Erythroblast (primary cell): ENCODE data around the gene ZNF22.

Experiments used
- GATA1 ChIP-seq: IDR thresholded peaks from 2 replicates; pipeline ENCODE4 v1.6.1; 2011; ENCODE audit warnings: low read depth, mild to moderate bottlenecking, control low read depth, low read length, moderate library complexity
- POLR2A ChIP-seq: IDR thresholded peaks from 2 replicates; pipeline ENCODE4 v1.6.1; 2011; ENCODE audit warnings: mild to moderate bottlenecking, low read length

DNA sequence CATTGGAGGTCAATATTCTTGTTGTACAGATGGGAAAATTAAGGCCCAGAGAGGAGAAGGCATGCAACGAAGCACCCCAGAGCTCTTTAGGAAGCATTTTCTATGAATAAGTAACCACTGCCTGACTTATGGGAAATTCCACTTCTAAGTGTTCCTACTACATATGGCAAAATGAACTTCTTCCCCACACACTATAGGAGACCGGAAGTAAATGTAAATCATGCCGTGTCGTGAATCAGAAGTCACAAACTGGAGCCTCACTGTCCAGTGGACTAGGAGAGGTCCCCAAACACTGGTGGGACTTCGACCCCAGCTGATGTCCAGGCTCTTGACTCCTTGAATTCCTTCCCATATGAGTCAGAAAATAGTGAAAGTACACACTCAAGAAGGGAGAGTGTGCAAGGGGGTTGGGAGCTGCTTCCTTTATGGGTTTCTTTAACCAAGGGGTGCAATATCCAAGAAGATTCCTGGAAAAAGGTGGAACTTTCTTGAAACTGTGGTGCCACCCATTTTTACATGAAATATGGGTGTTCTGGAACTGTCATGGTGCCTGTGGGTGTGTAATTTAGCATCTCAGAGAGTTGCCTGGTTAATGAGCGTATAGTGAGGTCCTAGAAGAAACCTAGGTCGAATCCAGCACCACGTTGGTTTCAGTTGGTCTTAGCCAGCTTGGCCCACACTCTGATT is 34.5 kb upstream of the ZNF22 start:
- no peak for TF ChIP-seq POLR2A
- no peak for TF ChIP-seq GATA1
